GM19193 (cell line): ENCODE results near the gene SCN9A.

Experiments
- POLR2A ChIP-seq: IDR thresholded peaks from 4 replicates; pipeline ENCODE4 v1.6.1; 2011; ENCODE audit not compliant: insufficient read depth, insufficient read length; ENCODE audit errors: extremely low read depth

The SCN9A gene

GRCh38 chr2:166375736-166376487 lies at the start of gene SCN9A:
Gene SCN9A, minus strand, starts transcription at chr2:166375944. Its CDS starts 64,188 bp downstream, at chr2:166311756.
- no peak for TF ChIP-seq POLR2A

- no peak for TF ChIP-seq POLR2A
Observed at GRCh38 chr2:166424841-166425240, 49.1 kb upstream of the SCN9A start.

GRCh38 chr2:166419616-166419934 lies 43.8 kb upstream of the SCN9A start:
- no peak for TF ChIP-seq POLR2A

DNA sequence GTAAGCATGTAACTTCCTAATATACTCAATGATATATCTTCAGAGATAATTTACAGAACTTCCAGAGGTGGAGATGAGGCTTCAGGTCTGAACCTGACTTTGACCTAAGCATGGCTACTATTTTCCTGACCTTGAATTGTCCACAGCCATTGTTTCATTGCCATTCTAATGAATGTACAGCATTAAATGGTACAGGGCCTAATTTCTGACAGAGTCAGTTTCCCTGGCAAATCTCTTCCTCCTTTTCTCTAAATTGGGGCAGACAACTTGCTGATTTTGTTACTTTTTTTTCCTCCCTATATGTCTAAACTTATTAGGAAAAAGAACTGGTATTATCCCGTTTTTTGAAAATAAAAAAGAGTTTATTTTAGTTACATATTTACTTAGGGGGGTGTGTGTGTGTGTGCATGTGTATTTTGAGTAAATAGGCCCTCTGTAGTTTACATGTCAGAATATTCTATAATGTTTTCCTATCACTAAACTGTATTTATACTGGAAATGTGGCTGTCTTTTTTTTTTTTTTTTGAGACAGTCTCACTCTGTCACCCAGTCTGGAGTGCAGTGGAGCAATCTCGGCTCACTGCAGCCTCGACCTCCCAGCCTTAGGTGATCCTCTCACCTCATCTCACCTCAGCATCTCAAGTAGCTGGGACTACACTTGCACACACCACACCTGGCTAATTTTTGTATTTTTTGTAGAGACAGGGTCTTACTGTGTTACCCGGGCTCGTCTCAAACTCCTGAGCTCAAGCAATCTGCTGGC lies 43.3 kb upstream of the SCN9A start:
- no peak for TF ChIP-seq POLR2A

DNA sequence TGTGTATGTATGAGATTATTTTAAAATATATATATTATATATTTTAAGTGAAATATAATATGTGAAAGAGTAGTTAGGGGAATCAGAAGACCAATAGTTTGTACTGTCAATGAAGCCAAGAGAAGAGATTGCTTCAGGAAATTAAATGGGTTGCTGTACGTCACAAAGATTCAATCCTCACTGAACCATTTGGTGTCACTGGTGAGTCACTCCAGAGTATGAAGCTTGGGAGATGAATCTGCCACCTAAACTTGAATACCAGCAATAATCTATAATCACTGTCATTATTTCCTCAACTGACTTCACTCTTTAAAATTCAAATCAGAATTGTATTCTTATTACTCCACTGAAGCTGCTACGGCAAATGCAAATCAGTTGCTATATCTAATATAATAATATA lies 41.9 kb upstream of the SCN9A start:
- no peak for TF ChIP-seq POLR2A

GRCh38 chr2:166413255-166413654 lies 37.5 kb upstream of the SCN9A start:
- no peak for TF ChIP-seq POLR2A

DNA sequence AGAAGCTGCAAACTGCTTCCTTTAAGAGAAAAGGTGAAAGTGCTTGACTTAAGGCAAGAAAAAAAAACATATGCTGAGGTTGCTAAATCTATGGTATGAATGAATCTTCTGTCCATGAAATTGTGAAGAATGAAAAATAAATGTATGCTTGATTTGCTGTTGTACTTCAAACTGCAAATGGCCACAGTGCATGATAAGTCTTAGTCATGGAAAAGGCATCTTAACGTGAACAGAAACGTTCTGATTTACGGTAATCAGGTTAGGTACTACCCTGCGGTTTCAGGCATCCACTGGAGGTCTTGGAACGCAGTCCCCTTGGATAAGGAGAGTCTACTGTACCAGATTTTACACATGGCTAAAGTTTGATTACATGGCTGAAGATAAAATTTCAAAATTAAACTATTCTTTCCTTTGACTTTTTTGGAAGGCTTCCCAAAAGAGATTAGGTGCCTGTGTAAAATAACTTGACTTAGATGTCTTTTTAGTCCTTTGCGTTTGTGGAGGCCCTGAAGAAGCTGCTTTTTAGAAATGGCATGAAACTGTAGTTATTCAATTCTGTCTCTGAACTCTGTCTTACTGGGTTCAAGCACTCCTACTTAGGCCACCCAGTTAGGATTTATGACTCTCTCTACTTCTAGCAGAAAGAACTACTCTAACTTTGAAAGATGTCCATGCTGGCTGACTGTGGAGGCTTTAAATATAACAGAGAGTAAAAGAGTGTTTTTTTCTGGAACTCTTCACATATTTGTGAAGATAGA lies 35.9 kb upstream of the SCN9A start:
- TF ChIP-seq POLR2A, result no peak

- no peak for TF ChIP-seq POLR2A
Observed at GRCh38 chr2:166410828-166411472, 35.2 kb upstream of the SCN9A start.

- no peak for TF ChIP-seq POLR2A
Observed at GRCh38 chr2:166406374-166406773, 30.6 kb upstream of the SCN9A start.

GRCh38 chr2:166405569-166405926 lies 29.8 kb upstream of the SCN9A start:
- TF ChIP-seq POLR2A, result no peak

GRCh38 chr2:166404831-166405568 lies 29.3 kb upstream of the SCN9A start:
- no peak for TF ChIP-seq POLR2A

DNA sequence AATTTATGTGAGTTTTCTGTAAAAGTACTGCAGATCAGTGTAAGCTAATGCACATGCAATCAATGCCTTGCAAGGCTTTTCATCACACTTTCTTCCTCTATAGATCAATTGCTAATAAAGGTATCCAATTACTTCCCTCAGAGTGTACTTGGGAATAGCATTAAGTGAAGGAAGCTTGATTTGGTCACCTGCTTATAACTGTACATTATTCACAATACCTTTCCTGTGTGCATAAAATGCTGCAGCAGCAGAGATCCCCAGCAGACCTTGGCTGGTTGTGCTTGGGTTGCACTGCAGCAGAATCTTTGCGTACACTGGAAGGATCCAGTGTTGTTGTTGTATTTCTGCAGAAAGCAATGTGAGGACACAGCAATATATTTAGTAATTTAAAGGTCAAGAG lies 18.5 kb upstream of the SCN9A start:
- TF ChIP-seq POLR2A, result no peak

DNA sequence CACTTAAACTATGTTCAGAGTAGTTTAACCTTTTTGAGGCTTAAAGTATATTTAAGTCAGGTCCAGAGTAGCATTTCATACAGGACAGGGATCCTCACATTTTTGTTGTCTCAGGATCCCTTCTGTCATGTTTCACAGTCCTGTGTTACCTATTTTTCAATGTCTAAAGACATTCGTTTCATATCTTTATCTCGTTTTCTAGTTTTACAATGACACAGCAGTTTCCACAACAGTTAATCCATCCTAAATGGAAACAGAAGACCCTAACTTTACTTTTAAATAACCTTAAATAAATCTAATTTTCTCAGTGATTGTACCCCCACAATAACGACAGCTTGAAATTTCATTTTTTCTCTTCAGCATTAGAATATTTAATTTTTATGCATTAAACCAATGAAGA lies 17.3 kb upstream of the SCN9A start:
- TF ChIP-seq POLR2A, result no peak

DNA sequence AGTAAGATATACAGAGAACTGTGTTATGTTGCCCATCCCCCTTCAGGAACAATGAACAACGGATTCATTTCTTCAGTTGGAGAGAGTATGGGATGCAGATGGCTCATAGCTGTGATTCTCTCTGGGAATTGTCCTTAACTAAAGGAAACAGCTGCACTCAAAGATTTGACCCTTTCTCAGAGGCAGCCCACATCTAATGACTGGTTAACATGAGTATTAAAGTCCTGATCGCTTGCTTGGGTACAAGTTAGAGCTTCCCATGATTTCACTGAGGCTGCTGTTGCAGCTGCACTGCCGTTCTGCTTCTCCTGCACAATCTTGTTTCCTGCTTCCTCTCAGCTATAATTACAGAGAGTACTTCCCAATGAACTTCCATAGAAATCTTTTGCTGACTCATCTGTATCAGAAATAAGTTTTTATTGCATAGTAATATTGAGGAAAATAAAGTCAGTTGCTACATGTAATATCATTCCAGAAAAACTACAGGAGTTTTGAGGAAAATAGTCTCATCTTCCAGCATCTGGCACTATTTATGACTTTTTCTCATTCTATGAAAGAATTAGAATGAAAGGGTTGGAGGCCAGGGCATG lies 12.8 kb upstream of the SCN9A start:
- no peak for TF ChIP-seq POLR2A
